DND-41 (cell line): ENCODE results near the gene C11orf21.
"Not testable (repeated sequence)": the region's sequence is repeated elsewhere in the genome, so short reads cannot be mapped to it uniquely, and the experiment has no call there.

Source experiments
- ATAC-seq: fragments of 200-7000 bp; cut with Tn5 transposase; 3 replicates; pipeline ENCODE4 v1.9.1; 2021; ENCODE audit warnings: low read depth; ENCODE audit not compliant: insufficient read depth
- DNase-seq: peaks from one replicate; pipeline ENCODE4 v3.0.0-alpha.2; 2020
- H2AFZ ChIP-seq: 2 replicates; pipeline ENCODE4 v1.6.0; 2012; ENCODE audit warnings: low read depth, low read length
- H3K27ac ChIP-seq: 2 replicates; pipeline ENCODE4 v1.5.1; 2012; ENCODE audit warnings: low read length, inconsistent platforms
- H3K27me3 ChIP-seq: fragments of 200-600 bp; sonication (generic); 2 replicates; pipeline ENCODE4 v1.6.0; 2012; ENCODE audit warnings: low read length, mild to moderate bottlenecking, inconsistent platforms; ENCODE audit not compliant: insufficient read depth, poor library complexity
- H3K36me3 ChIP-seq: 2 replicates; pipeline ENCODE4 v1.5.1; 2012; ENCODE audit warnings: low read length, inconsistent platforms; ENCODE audit not compliant: insufficient read depth
- H3K4me1 ChIP-seq: 2 replicates; pipeline ENCODE4 v1.5.1; 2012; ENCODE audit warnings: mild to moderate bottlenecking, low read length; ENCODE audit not compliant: insufficient read depth
- H3K4me2 ChIP-seq: 2 replicates; pipeline ENCODE4 v1.6.0; 2012; ENCODE audit warnings: mild to moderate bottlenecking, moderate library complexity, low read length, inconsistent platforms; ENCODE audit not compliant: insufficient read depth
- H3K4me3 ChIP-seq, 2 experiments: fragments of 200-600 bp in 1 of 2; shearing (Covaris generic) in 1 of 2; 2 replicates each; pipeline ENCODE4 v1.5.1; 2012 to 2016; ENCODE audit warnings: inconsistent platforms in 2 of 2, low read length in 2 of 2, mild to moderate bottlenecking in 2 of 2, low read depth in 1 of 2, moderate library complexity in 1 of 2
- H3K79me2 ChIP-seq: 2 replicates; pipeline ENCODE4 v1.6.0; 2012; ENCODE audit warnings: low read length, inconsistent platforms; ENCODE audit not compliant: insufficient read depth
- H3K9ac ChIP-seq: 2 replicates; pipeline ENCODE4 v1.6.0; 2012; ENCODE audit warnings: low read depth, mild to moderate bottlenecking, inconsistent platforms, low read length, moderate library complexity
- H3K9me3 ChIP-seq: 2 replicates; pipeline ENCODE4 v1.5.1; 2012; ENCODE audit warnings: low read length, moderate library complexity, mild to moderate bottlenecking, inconsistent platforms; ENCODE audit not compliant: insufficient read depth, severe bottlenecking
- H4K20me1 ChIP-seq: 2 replicates; pipeline ENCODE4 v1.6.0; 2012; ENCODE audit warnings: low read length; ENCODE audit not compliant: insufficient read depth
- CTCF ChIP-seq: IDR thresholded peaks from 2 replicates; pipeline ENCODE4 v1.5.1; 2012; ENCODE audit warnings: borderline replicate concordance, low read length, moderate library complexity, mild to moderate bottlenecking; ENCODE audit not compliant: poor library complexity, severe bottlenecking; ENCODE audit errors: extremely low read depth
- EZH2 ChIP-seq: IDR thresholded peaks from 3 replicates; pipeline ENCODE4 v1.6.1; 2012; ENCODE audit warnings: borderline replicate concordance, low read depth, mild to moderate bottlenecking, moderate library complexity, low read length, inconsistent platforms; ENCODE audit not compliant: severe bottlenecking

C11orf21 gene

GRCh38 chr11:2289859-2290258 is 11.9 kb downstream of the C11orf21 start:
- no peaks in the 10 kb centered on the region for H3K9me3 ChIP-seq
- H2AFZ ChIP-seq: no peak overlapping the region
- ATAC-seq (no peak), DNase-seq (no peak)
- no peak overlapping the region for H3K27ac ChIP-seq
- no peak overlapping the region for H3K9ac ChIP-seq
- H4K20me1 ChIP-seq: no peaks in the 10 kb centered on the region
- H3K36me3 ChIP-seq: no peaks in the 10 kb centered on the region
- no peaks in the 10 kb centered on the region for H3K4me1 ChIP-seq
- no peak for TF ChIP-seq EZH2
- no peak for TF ChIP-seq CTCF
- no peaks in the 10 kb centered on the region for H3K79me2 ChIP-seq
- H3K4me3 ChIP-seq: no peak overlapping the region
- no peak overlapping the region for H3K4me2 ChIP-seq
- no peaks in the 10 kb centered on the region for H3K27me3 ChIP-seq

GRCh38 chr11:2289350-2289749 is 12.4 kb downstream of the C11orf21 start:
- TF ChIP-seq CTCF: no peak
- TF ChIP-seq EZH2: no peak
- ATAC-seq (no peak), DNase-seq (no peak)
- Histone ChIP-seq H2AFZ (no peak overlapping the region), H3K4me1 (no peaks in the 10 kb centered on the region), H4K20me1 (no peaks in the 10 kb centered on the region), H3K27me3 (no peaks in the 10 kb centered on the region), H3K4me3 (no peak overlapping the region), H3K4me2 (no peak overlapping the region), H3K9me3 (no peaks in the 10 kb centered on the region), H3K27ac (no peak overlapping the region), H3K9ac (no peak overlapping the region), H3K79me2 (no peaks in the 10 kb centered on the region), H3K36me3 (no peaks in the 10 kb centered on the region)

- H3K4me1 ChIP-seq: no peaks in the 10 kb centered on the region
- no peak overlapping the region for H2AFZ ChIP-seq
- no peaks in the 10 kb centered on the region for H3K36me3 ChIP-seq
- no peak overlapping the region for H3K27ac ChIP-seq
- no peak overlapping the region for H3K4me2 ChIP-seq
- DNase-seq (peak; percentile 3), ATAC-seq (peak; percentile 24; the same call in 1 of the 3 replicates)
- TF ChIP-seq CTCF (no peak), EZH2 (no peak)
- no peaks in the 10 kb centered on the region for H3K79me2 ChIP-seq
- no peak overlapping the region for H3K4me3 ChIP-seq
- H3K9ac ChIP-seq: no peak overlapping the region
- no peaks in the 10 kb centered on the region for H4K20me1 ChIP-seq
- no peaks in the 10 kb centered on the region for H3K27me3 ChIP-seq
- H3K9me3 ChIP-seq: no peaks in the 10 kb centered on the region
Observed at GRCh38 chr11:2287091-2287490, 14.6 kb downstream of the C11orf21 start.

GRCh38 chr11:2286350-2286749 is 15.4 kb downstream of the C11orf21 start:
- not testable (repeated sequence) for H3K4me3 ChIP-seq, H3K27ac ChIP-seq, H2AFZ ChIP-seq, H3K9ac ChIP-seq, ATAC-seq, DNase-seq, H3K4me1 ChIP-seq, H3K27me3 ChIP-seq, H4K20me1 ChIP-seq, H3K9me3 ChIP-seq, H3K4me2 ChIP-seq, H3K36me3 ChIP-seq, H3K79me2 ChIP-seq
